Lower leg skin (tissue), 3 donors: ENCODE data around the gene SNX14.

Experiments
- POLR2A ChIP-seq, 2 donors: fragments of 450-650 bp; IDR thresholded peaks; one replicate each; pipeline ENCODE4 v1.6.1; 2016 to 2017; ENCODE audit warnings: antibody characterized with exemption in 2 of 2, mild to moderate bottlenecking in 1 of 2, moderate library complexity in 1 of 2
- TF ChIP-seq, protein P1 (sequence below), 3 donors: fragments of 450-650 bp; IDR thresholded peaks; one replicate each; pipeline ENCODE4 v1.5.1; 2016; ENCODE audit warnings: antibody characterized with exemption in 3 of 3, mild to moderate bottlenecking in 3 of 3, moderate library complexity in 2 of 3

DNA sequence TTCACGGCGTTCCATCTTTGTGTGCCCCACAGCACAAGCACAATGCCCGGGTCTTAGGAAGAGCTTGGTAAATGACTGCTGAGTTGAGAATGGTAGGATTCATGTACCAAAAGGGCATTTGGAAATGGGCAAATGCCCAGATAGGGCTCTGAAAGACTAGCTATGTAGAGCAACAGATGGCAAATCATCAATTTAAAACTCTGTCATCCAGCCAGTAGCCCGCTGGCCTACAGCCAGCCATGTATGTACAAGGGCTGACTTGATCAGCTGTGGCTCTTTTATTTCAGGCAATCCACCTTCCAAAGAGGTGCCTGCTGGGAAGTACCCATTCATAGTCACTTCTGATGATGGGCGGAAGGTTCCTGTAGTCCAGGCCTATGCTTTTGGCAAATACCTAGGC is 108.7 kb downstream of the SNX14 start:
- TF ChIP-seq, protein P1, sequence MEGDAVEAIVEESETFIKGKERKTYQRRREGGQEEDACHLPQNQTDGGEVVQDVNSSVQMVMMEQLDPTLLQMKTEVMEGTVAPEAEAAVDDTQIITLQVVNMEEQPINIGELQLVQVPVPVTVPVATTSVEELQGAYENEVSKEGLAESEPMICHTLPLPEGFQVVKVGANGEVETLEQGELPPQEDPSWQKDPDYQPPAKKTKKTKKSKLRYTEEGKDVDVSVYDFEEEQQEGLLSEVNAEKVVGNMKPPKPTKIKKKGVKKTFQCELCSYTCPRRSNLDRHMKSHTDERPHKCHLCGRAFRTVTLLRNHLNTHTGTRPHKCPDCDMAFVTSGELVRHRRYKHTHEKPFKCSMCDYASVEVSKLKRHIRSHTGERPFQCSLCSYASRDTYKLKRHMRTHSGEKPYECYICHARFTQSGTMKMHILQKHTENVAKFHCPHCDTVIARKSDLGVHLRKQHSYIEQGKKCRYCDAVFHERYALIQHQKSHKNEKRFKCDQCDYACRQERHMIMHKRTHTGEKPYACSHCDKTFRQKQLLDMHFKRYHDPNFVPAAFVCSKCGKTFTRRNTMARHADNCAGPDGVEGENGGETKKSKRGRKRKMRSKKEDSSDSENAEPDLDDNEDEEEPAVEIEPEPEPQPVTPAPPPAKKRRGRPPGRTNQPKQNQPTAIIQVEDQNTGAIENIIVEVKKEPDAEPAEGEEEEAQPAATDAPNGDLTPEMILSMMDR (IDR thresholded peaks at IDR 0.05): no peak
- no peak for TF ChIP-seq POLR2A (IDR thresholded peaks at IDR 0.05)
